Gastroesophageal sphincter (tissue), 3 donors: ENCODE measurements around the gene DHCR7.

ENCODE experiments used
- CTCF ChIP-seq, 4 experiments: fragments of 200-600 bp in 2 of 4; fragments of 450-650 bp in 2 of 4; sonication (generic) in 1 of 4; IDR thresholded peaks; one replicate each; pipeline ENCODE4 v1.5.1; 2017 to 2019; ENCODE audit warnings: antibody characterized with exemption in 4 of 4, mild to moderate bottlenecking in 2 of 4, moderate library complexity in 2 of 4
- EP300 ChIP-seq: sonication (generic); formaldehyde crosslinking; IDR thresholded peaks from one replicate; pipeline ENCODE4 v1.6.1; 2017; ENCODE audit warnings: antibody characterized with exemption, mild to moderate bottlenecking
- POLR2A ChIP-seq, 2 donors: fragments of 450-650 bp; IDR thresholded peaks; one replicate each; pipeline ENCODE4 v1.6.1; 2017; ENCODE audit warnings: antibody characterized with exemption in 2 of 2, mild to moderate bottlenecking in 2 of 2, moderate library complexity in 1 of 2

- TF ChIP-seq POLR2A (IDR thresholded peaks at IDR 0.05) (no peak), CTCF (IDR thresholded peaks at IDR 0.05) (no peak), EP300 (no peak)
Measured at GRCh38 chr11:71446150-71446549, 2.0 kb downstream of the DHCR7 start.
